IPS-18c (cell line): ENCODE results near the gene PDCD4.
"Not testable (repeated sequence)": the region's sequence is repeated elsewhere in the genome, so short reads cannot be mapped to it uniquely, and the experiment has no call there.

Experiments
- H3K4me3 ChIP-seq: 2 replicates; pipeline ENCODE4 v1.7.0; 2013; ENCODE audit warnings: low read depth, mild to moderate bottlenecking, low read length, moderate library complexity; ENCODE audit not compliant: insufficient read depth
- H3K9me3 ChIP-seq: one replicate; pipeline ENCODE4 v1.6.1; 2013; ENCODE audit warnings: mild to moderate bottlenecking, low read length, moderate library complexity; ENCODE audit not compliant: control insufficient read depth, insufficient read depth

Gene PDCD4

GRCh38 chr10:110898391-110898790 lies 26.7 kb downstream of the PDCD4 start:
- Histone ChIP-seq H3K9me3 (no peaks in the 10 kb centered on the region), H3K4me3 (no peak overlapping the region)

DNA sequence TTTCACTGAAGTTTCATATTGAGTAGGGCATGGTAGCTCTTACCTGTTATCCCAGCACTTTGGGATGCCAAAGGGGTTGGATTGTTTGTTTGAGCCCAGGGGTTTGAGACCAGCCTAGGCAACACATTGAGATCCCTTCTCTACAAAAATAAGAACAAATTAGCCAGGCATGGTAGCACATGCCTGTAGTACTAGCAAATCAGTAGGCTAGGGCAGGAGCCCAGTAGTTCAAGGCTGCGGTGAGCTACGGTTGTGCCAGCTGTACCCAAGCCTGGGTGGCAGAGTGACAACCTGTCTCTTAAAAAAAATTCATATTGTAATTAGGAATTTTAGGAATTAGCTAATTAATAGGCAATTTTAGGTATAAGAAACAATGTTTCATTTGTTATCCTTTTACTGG lies 29.3 kb downstream of the PDCD4 start:
- H3K9me3 ChIP-seq, result no peaks in the 10 kb centered on the region
- no peak overlapping the region for H3K4me3 ChIP-seq

DNA sequence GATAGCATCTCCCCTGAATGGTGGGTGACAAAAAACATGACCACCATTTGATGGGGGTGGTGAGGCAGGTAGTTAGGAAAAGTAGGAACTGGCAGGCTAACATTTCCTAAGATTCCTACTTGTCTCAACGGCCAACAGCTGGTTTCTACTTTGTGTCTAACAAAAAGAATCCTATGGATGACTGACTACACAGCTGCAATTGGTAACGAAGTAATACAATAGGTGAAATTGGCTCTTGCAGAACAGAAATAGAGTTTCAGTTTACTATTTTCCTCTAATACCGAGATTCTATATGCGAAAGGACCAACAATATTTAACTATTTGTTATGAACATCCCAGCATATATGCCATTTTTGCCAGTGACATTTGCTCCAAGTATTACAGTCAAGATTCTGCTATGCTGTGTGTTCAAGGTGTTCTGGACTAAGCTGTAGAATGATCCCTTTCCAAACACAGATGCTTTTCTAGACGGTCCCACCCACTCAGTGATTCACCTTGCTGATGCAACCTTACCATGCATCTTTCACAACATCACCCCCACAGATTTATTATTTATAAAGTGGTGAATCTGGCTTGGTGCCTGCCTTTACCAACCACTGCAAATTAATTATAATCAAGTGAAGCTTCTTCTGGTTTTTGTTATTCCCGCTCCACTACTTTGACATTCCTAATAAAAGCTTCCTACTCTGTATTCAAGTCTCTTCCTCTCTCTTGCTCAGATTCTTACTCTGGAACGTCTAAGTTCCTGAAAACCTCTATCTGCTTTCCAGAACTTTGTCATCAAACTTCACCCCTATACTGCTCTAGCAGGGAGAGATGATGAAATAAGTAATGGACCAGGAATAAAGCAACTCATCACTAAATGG lies 30.5 kb downstream of the PDCD4 start:
- Histone ChIP-seq H3K9me3 (no peaks in the 10 kb centered on the region), H3K4me3 (no peak overlapping the region)

- Histone ChIP-seq H3K9me3 (no peaks in the 10 kb centered on the region), H3K4me3 (no peak overlapping the region)
Observed at GRCh38 chr10:110903280-110904278, 31.9 kb downstream of the PDCD4 start.

- Histone ChIP-seq H3K9me3 (no peaks in the 10 kb centered on the region), H3K4me3 (no peak overlapping the region)
Observed at GRCh38 chr10:110910138-110910537, 38.4 kb downstream of the PDCD4 start.

DNA sequence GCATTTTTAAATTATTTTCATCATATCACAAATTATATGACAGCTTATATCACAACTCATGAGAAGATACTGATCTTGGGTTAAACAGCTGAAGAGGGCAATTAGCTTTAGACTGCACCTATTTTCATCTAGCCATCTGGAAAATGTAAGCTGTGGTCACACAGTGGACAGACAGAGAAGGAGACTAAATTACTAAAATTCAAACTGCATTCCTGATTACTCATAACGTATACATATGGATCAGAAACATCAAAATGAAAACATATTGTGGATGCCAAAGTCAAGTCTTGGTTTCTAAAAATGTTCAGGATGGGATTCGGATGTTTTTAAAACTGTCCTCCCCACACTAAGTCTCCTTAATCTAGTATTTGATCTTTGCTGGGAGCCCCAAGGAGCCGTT lies 40.6 kb downstream of the PDCD4 start:
- Histone ChIP-seq H3K9me3 (no peaks in the 10 kb centered on the region), H3K4me3 (no peak overlapping the region)

DNA sequence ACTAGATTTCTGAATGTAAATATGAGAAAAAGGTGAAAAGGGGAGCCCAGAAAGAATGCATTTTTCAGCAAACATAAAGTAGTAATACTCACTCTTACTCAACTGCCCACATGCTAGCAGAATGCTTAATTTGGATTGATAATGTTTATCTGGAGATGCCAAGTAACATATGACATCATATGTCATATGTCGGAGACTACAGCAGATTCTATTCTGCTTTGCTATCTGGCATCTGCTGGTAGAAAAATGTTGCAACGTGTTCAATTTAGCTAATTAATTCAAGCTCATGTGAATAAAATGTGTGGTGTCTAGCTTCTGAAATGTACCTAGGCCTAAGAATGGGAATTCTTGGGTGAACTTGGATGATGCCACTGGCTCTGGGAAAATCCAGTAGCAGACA lies 42.7 kb downstream of the PDCD4 start:
- Histone ChIP-seq H3K4me3 (no peak overlapping the region), H3K9me3 (no peaks in the 10 kb centered on the region)

DNA sequence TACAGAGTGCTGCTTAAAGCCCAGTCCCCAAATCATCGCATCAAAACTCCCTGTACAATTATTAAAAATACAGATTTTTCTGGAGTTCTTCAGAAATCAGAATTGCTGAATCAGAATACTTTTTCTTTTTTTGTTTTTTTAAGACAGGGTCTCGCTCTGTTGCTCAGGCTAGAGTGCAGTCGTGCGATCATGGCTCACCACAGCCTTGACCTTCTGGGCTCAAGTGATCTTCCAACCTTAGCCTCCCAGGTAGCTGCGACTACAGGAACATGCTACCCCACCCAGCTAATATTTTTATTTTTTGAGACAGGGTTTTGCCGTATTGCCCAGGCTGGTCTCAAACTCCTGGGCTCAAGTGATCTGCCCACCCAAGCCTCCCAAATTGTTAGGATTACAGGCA lies 43.3 kb downstream of the PDCD4 start:
- no peak overlapping the region for H3K4me3 ChIP-seq
- no peaks in the 10 kb centered on the region for H3K9me3 ChIP-seq

DNA sequence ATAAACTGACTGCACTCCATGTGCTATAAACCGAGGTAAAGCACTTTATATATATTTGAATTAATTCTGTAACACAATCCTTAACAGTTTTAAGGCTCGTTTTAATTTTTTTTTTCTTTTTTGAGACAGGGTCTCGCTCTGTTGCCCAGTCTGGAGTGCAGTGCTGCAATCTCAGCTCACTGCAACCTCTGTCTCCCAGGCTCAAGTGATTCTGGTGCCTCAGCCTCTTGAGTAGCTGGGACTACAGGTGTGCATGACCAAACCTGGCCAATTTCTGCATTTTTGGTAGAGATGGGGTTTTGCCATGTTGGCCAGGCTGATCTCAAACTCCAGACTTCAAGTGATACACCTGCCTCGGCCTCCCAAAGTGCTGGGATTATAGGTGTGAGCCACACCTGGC lies 43.9 kb downstream of the PDCD4 start:
- H3K9me3 ChIP-seq, H3K4me3 ChIP-seq: not testable (repeated sequence)

DNA sequence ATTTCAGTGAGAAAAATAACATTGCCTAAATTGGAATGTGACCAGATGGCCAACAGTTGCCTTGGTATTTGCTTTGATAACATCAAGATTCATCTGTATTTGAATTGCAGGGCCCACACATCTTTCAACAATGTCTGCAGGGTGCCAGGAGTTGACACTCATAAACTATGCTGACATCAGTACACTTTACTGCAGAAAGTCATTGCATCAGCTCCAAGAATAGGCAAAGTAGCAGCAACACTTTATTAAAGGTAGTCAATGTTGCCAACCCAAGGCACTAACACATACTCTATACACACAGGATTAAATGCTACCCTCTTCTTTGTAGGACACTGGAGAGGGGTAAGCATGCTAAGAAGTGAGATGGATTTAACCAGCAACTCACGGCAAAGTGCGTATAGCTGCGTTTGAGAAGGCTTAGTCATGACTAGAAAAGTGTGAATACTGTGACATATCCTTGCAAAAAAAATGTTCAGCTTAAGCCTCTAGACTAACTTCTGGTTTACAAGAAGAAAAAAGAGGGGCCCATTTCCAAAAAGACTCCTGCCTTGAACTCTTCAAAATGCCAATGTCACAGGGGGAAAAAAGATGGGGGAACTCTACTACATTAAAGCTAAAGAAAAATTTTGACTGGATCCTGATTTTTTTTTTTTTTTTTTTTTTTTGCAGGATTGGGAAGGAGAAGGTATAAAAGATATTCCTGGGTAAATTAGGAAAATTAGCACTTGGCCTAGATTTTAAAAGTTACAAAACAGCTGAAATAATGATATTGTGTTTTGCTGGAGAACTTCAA lies 45.0 kb downstream of the PDCD4 start:
- no peaks in the 10 kb centered on the region for H3K9me3 ChIP-seq
- no peak overlapping the region for H3K4me3 ChIP-seq

GRCh38 chr10:110918269-110918642 lies 46.5 kb downstream of the PDCD4 start:
- H3K9me3 ChIP-seq, result no peaks in the 10 kb centered on the region
- peak overlapping the region; percentile 69; the same call in 1 of the 2 replicates for H3K4me3 ChIP-seq

GRCh38 chr10:110918643-110919348 lies 47.1 kb downstream of the PDCD4 start, which contains the start of gene BBIP1:
BBIP1 (minus strand) TSS chr10:110919180; CDS start chr10:110918157, 1,023 bp downstream.
- H3K9me3 ChIP-seq, result no peaks in the 10 kb centered on the region

DNA sequence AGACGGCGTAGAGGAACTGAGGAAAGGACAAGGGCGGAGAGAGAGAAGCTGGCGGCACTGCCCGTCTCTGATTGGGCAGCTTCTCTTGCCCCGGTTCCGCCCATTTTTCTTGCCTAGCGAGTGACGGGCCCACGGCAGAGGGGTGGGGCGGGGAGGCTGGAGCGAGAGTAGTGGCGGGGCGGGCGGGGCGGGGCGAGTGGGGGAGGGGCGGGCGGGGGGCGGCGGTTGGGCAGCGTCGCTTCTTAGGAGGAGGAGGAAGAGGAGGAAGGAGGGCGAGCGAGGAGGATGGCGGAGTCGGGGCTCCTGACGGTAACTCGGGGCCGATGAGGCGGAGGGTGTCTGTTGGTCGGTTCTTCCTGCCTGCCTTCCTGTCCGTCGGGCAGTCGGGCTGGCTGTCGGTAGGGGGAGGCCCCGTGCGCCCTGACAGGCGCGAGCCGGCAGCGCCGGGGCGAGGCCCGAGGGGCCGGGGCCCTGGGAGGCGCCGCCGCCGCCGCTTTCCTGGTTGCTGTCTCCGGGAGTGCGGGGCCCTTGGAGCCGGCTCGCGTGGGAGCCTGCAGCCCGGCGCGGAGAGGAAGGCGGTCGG lies 47.7 kb downstream of the PDCD4 start, which contains the start of gene SHOC2:
TSS of gene SHOC2 (plus strand) at position 256 of the 583 bp plus-strand sequence. CDS start 44,755 bp downstream, outside the sequence.
- Histone ChIP-seq H3K4me3 (peak within 1 kb of the TSS; percentile 76), H3K9me3 (no peaks in the 10 kb centered on the region)

More at GRCh38 chr10:110918643-110919348, 47.1 kb downstream of the PDCD4 start, which contains the start of gene BBIP1:
- H3K4me3 ChIP-seq, result peak within 1 kb of the TSS; percentile 76

DNA sequence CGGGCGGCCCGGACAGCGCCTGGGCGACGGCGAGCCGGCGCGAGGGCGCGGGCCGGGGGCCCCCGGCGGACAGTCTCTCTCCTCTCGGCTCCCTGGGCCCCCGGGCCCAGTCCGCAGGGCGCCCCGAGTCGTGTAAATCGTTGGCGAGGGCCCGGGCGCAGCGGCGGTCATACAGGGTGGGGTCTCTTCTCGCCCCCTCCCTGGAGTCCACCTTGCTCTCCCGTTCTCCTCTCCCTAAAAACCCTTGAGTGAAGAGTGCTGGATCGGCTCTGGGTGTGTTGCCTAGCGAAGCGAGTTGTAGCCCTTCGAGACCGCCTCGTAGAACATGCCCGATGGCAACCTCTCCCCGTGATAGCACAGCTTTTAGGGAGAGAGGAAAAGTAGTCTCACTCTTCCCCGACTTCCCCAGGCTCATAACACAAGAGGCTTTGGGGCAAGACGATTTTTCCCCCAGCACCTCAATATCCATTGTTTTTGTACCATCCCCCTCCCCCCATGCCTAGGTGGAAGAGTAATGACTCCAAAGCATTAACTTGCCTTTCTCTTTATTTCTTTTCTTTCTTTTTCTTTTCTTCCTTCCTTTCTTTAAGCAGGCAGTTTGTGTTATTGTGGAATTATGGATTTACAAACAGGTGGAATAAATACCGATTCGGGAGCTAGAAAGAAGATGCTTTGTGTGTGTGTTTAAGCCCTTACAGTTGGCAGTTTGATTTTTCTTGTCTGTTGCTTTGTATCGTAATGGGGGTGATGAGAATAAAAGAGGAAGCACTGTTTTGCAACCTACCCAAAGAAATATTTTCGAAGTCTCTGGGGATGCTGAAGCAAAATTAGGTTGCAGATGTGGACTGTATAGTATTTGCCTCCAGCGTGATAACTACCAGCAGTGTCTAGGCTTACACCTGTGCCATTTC lies 48.5 kb downstream of the PDCD4 start:
- no peaks in the 10 kb centered on the region for H3K9me3 ChIP-seq

DNA sequence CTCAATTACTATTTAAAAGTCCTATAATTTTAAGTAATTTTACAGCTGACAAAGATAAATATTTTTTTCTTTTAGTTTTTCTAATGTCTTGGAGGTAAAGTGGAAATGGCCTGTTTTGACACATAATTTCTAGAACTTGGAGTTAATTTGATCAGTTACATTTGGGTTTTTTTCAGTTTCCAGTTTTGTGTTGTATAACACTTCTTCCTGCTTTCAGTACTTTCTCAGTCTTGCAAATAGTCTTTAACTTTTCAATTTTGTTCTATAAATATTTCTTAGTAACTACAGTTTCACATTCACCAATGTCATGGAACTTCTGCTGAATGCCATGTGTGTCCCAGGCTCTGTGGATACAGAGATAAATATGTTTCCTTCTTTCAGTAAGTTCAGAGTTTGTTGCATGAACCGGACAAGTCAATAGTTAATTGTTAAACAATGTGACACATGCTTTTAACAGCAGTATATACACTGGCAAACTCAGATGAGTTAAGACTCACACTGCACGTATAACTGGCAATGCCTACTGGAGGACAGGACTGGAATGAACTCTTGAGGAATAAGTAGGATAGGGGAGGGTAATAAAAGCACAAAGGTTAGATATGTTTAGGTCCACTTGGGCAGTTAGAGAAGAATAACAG lies 52.2 kb downstream of the PDCD4 start:
- Histone ChIP-seq H3K9me3 (no peaks in the 10 kb centered on the region), H3K4me3 (no peak overlapping the region)

More for the DNA sequence above, 48.5 kb downstream of the PDCD4 start:
- H3K4me3 ChIP-seq, result peak overlapping the region; percentile 76
